LNCaP clone FGC (cell line): Measurements from ENCODE around the gene HIPK4.

Source experiments
- DNase-seq: peaks from one replicate; pipeline ENCODE4 v3.0.0-alpha.2; 2011; ENCODE audit warnings: low read depth
- H3K4me3 ChIP-seq: 2 replicates; pipeline ENCODE4 v1.5.1; 2011; ENCODE audit warnings: mild to moderate bottlenecking, low read depth, low read length, control low read depth
- CTCF ChIP-seq: IDR thresholded peaks from 2 replicates; pipeline ENCODE4 v1.5.1; 2012; ENCODE audit warnings: mild to moderate bottlenecking; ENCODE audit not compliant: control insufficient read depth, insufficient read depth; ENCODE audit errors: extremely low read depth

The HIPK4 gene

GRCh38 chr19:40424637-40425449 lies 34.9 kb upstream of the HIPK4 start:
- TF ChIP-seq CTCF = no peak
- H3K4me3 ChIP-seq = peak overlapping the region; percentile 84
- DNase-seq = no peak

- DNase-seq = no peak
- TF ChIP-seq CTCF = no peak
- no peak overlapping the region for H3K4me3 ChIP-seq
Observed at GRCh38 chr19:40423938-40424337, 34.0 kb upstream of the HIPK4 start.

DNA sequence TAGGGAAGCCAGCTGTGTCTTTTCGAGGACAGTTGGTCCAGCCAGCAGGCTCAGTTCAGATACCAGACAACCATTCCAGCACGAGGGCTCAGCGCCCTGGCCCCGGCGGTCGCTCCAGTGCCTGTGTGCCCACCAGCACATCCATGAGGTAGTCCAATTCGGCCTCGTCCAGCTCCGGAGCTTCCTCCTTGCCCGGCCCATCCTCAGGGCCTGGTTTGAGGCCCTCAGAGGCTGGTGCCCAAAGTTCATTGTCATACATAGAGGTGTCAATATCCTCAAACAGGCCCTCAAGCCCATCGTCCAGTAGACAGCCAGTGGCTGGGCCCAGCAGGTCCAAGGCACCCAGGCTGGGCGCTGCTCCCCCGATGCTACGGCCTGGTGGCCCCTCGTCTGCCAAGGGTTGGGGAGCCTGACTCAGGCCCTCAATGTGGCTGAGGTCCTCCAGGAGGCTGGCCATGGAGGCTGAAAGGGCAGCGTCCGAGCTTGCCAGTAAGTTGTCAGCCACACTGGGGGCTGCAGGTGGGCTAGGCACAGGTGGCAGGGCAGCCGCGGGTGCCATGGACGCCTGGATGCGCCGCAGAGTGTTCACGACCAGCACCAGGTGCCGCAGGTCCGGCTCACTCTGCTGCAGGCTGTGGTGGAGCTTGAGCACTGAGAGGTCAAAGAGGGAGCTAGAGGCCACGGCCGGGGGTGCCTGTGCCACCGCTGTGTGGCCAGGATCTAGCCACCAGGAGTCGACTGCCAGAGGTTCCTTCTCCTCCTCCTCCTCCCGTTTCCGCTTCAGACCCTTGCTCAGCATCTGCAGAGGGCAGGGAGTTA lies 33.0 kb upstream of the HIPK4 start:
- DNase-seq = no peak
- TF ChIP-seq CTCF = no peak
- H3K4me3 ChIP-seq = no peak overlapping the region

GRCh38 chr19:40421993-40422747 lies 32.2 kb upstream of the HIPK4 start:
- H3K4me3 ChIP-seq = no peak overlapping the region
- no peak for TF ChIP-seq CTCF

GRCh38 chr19:40420766-40421765 lies 31.1 kb upstream of the HIPK4 start:
- H3K4me3 ChIP-seq = peak overlapping the region; percentile 67
- TF ChIP-seq CTCF = peak; percentile 85
- peak; percentile 75 for DNase-seq

More at GRCh38 chr19:40421993-40422747, 32.2 kb upstream of the HIPK4 start:
- DNase-seq = no peak

- no peak for TF ChIP-seq CTCF
- H3K4me3 ChIP-seq = peak overlapping the region; percentile 67
- DNase-seq = no peak
Observed at GRCh38 chr19:40420451-40420765, 30.4 kb upstream of the HIPK4 start.
